BLaER1 treated with 17β-estradiol and CSF1 and Interleukin-3, amounts not matched to agents 10 nM and 100 nM (cell line): Measurements from ENCODE around the gene KRTAP10-5.
A peak's percentile ranks its signal among the peaks of the same experiment; 100 is the strongest.
"Not testable (repeated sequence)": the region's sequence is repeated elsewhere in the genome, so short reads cannot be mapped to it uniquely, and the experiment has no call there.

Experiments used
- H3K27ac ChIP-seq, 11 experiments: shearing (Covaris generic); formaldehyde crosslinking; 2 replicates each; pipeline ENCODE4 v1.8.1; 2022
- H3K27me3 ChIP-seq, 11 experiments: shearing (Covaris generic); formaldehyde crosslinking; 2 replicates each; pipeline ENCODE4 v1.8.1; 2022
- H3K36me3 ChIP-seq, 11 experiments: shearing (Covaris generic); formaldehyde crosslinking; 2 replicates each; pipeline ENCODE4 v1.8.1; 2022
- H3K4me1 ChIP-seq, 10 experiments: shearing (Covaris generic); formaldehyde crosslinking; 2 replicates each; pipeline ENCODE4 v1.8.1; 2022
- H3K4me2 ChIP-seq, 11 experiments: shearing (Covaris generic); formaldehyde crosslinking; 2 replicates each; pipeline ENCODE4 v1.8.1; 2022
- H3K4me3 ChIP-seq, 10 experiments: shearing (Covaris generic); formaldehyde crosslinking; 2 replicates each; pipeline ENCODE4 v1.8.1; 2022
- H3K9ac ChIP-seq, 11 experiments: shearing (Covaris generic); formaldehyde crosslinking; 2 replicates each; pipeline ENCODE4 v1.8.1; 2022
- H3K9me3 ChIP-seq, 11 experiments: shearing (Covaris generic); formaldehyde crosslinking; replicated peaks in 1 of 11; 2 replicates each; pipeline ENCODE4 v1.8.1; 2022
- H4K20me1 ChIP-seq, 11 experiments: shearing (Covaris generic); formaldehyde crosslinking; 2 replicates each; pipeline ENCODE4 v1.8.1; 2022
- Cebpa-rat ChIP-seq, 11 experiments: shearing (Covaris generic); IDR thresholded peaks; 2 replicates each; pipeline ENCODE4 v1.8.1; 2022

KRTAP10-5 gene

GRCh38 chr21:44564886-44565598 is 15.4 kb downstream of the KRTAP10-5 start:
- no peaks in the 10 kb centered on the region for H3K36me3 ChIP-seq
- H3K27me3 ChIP-seq: no peaks in the 10 kb centered on the region
- H3K9me3 ChIP-seq: peaks cover 4 to 26% (median 18%) of the 10 kb centered on the region in 11 experiments; a peak in 20 of 22 replicates
- H3K4me1 ChIP-seq: peaks cover 0 to 35% (median 13%) of the 10 kb centered on the region in 10 experiments; a peak in 14 of 20 replicates
- H4K20me1 ChIP-seq: no peaks in the 10 kb centered on the region
- H3K4me3 ChIP-seq: no peak overlapping the region
- peak overlapping the region in 4 of 11 experiments; percentile 27 to 68 (median 48); a peak in 5 of 22 replicates for H3K4me2 ChIP-seq
- H3K27ac ChIP-seq: peak overlapping the region in 5 of 11 experiments; percentile 12 to 77 (median 47); a peak in 6 of 22 replicates
- no peak overlapping the region for H3K9ac ChIP-seq
- TF ChIP-seq Cebpa-rat (IDR thresholded peaks at IDR 0.05): no peak

GRCh38 chr21:44564099-44564498 is 16.3 kb downstream of the KRTAP10-5 start:
- no peak overlapping the region for H3K4me3 ChIP-seq
- no peaks in the 10 kb centered on the region for H3K36me3 ChIP-seq
- peak overlapping the region in 2 of 11 experiments; percentile 55 to 68; a peak in 3 of 22 replicates for H3K4me2 ChIP-seq
- TF ChIP-seq Cebpa-rat (IDR thresholded peaks at IDR 0.05): no peak
- peaks cover 13 to 35% (median 27%) of the 10 kb centered on the region in 11 experiments; a peak in 21 of 22 replicates for H3K9me3 ChIP-seq
- no peaks in the 10 kb centered on the region for H3K27me3 ChIP-seq
- peaks cover 0 to 35% (median 13%) of the 10 kb centered on the region in 10 experiments; a peak in 14 of 20 replicates for H3K4me1 ChIP-seq
- no peak overlapping the region for H3K27ac ChIP-seq
- H3K9ac ChIP-seq: no peak overlapping the region
- no peaks in the 10 kb centered on the region for H4K20me1 ChIP-seq

DNA sequence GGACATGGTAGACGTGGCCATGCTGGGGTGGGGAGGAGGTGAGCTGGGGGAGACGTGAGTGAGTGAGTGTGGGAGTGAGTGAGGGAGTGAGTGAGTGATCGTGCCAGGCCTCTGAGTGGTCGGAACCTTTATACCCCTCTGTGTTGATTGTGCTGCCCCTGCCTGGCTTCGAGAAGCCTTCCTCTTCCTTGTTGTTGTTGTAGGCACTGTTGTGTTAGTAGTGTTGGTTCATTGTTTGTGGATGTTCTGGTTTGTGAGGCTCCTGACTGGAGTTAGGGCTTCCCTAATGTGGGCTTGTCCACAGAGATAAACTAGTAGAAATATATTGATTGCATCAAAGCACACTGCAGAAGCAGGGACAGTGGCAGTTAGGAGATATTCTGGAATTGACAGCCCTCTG is 21.7 kb downstream of the KRTAP10-5 start, which contains the start of gene KRTAP10-3:
Gene KRTAP10-3 (minus strand): TSS at position 101 of the 400 bp plus-strand sequence. CDS start 80 bp downstream, at position 21.
- Histone ChIP-seq H3K9me3 (peaks cover 15 to 38% (median 29%) of the 10 kb centered on the region in 11 experiments; a peak in 21 of 22 replicates), H3K4me1 (peaks cover 4 to 43% (median 32%) of the 10 kb centered on the region in 10 experiments; a peak in 16 of 20 replicates), H3K27me3 (peaks cover 0 to 29% (median 0%) of the 10 kb centered on the region in 11 experiments; a peak in 5 of 22 replicates), H3K27ac (no peak within 1 kb of the TSS), H3K36me3 (no peaks in the 10 kb centered on the region), H3K9ac (no peak within 1 kb of the TSS), H4K20me1 (no peaks in the 10 kb centered on the region), H3K4me3 (no peak within 1 kb of the TSS), H3K4me2 (peak within 1 kb of the TSS in 6 of 11 experiments; percentile 53 to 91 (median 78); a peak in 10 of 22 replicates)
- TF ChIP-seq Cebpa-rat (IDR thresholded peaks at IDR 0.05): no peak

DNA sequence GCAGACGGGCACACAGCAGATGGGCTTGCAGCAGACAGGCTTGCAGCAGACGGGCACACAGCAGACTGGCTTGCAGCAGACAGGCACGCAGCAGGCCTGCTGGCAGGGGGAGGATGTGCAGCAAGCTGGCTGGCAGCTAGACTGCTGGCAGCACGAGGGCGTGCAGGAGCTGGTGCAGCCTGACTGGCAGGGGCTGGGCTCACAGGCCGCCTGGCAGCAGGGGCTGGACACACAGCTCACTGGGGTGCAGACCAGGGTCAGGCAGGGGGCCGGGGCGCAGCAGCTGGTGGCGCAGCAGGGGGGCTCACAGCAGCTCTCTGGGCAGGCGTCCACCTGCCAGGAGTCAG is 22.1 kb downstream of the KRTAP10-5 start:
- not testable (repeated sequence) for H4K20me1 ChIP-seq, H3K4me2 ChIP-seq, H3K9ac ChIP-seq, H3K36me3 ChIP-seq, H3K27ac ChIP-seq, H3K4me3 ChIP-seq
- Histone ChIP-seq H3K9me3 (peaks cover 15 to 36% (median 29%) of the 10 kb centered on the region in 11 experiments; a peak in 21 of 22 replicates), H3K4me1 (peaks cover 4 to 43% (median 32%) of the 10 kb centered on the region in 10 experiments; a peak in 16 of 20 replicates), H3K27me3 (peaks cover 0 to 29% (median 0%) of the 10 kb centered on the region in 11 experiments; a peak in 5 of 22 replicates)

DNA sequence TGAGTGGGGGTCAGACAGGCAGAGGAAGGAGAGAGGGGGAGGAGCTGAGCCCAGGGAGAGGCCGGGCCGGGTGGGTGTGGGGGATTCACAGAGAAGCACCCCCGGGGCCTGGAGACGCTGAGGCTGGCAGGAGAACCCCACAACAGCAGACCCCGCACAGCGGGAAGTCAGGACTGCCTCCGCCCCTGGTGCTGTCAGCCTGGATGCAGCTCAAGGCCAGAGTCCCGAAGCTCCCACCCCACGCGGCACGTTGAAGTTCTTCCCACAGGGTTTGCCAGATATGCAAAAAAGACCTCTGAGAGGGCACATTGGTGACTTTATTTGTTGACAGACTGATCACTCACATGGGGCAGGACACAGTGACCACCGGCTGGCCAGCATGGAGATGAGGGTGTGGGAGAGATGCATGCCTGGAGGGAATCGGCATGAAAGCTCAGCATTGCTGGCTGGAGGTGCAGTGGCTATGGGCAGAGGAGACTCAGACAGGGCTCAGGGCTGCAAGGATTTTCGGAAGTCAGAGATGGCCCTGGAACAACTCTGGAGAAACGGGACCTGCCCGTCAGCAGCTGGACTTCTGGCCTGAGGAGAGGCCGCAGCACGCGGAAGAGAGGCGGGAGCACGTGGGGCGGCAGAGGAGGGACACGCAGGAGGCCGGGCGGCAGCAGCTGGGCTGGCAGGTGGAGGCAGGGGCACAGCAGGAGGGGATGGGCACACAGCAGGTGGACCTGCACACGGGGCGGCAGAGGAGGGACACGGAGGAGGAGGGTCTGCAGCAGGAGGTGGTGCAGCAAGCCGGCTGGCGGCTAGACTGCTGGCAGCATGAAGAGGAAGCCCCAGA is 22.7 kb downstream of the KRTAP10-5 start:
- no peak overlapping the region for H3K9ac ChIP-seq
- H4K20me1 ChIP-seq: no peaks in the 10 kb centered on the region
- H3K4me3 ChIP-seq: no peak overlapping the region
- no peaks in the 10 kb centered on the region for H3K36me3 ChIP-seq
- peak overlapping the region in 9 of 11 experiments; percentile 19 to 91 (median 76); a peak in 16 of 22 replicates for H3K4me2 ChIP-seq
- H3K9me3 ChIP-seq: peaks cover 14 to 32% (median 27%) of the 10 kb centered on the region in 11 experiments; a peak in 21 of 22 replicates
- H3K27ac ChIP-seq: no peak overlapping the region
- peaks cover 4 to 43% (median 32%) of the 10 kb centered on the region in 10 experiments; a peak in 16 of 20 replicates for H3K4me1 ChIP-seq
- peaks cover 0 to 29% (median 0%) of the 10 kb centered on the region in 11 experiments; a peak in 5 of 22 replicates for H3K27me3 ChIP-seq
- TF ChIP-seq Cebpa-rat (IDR thresholded peaks at IDR 0.05): no peak

DNA sequence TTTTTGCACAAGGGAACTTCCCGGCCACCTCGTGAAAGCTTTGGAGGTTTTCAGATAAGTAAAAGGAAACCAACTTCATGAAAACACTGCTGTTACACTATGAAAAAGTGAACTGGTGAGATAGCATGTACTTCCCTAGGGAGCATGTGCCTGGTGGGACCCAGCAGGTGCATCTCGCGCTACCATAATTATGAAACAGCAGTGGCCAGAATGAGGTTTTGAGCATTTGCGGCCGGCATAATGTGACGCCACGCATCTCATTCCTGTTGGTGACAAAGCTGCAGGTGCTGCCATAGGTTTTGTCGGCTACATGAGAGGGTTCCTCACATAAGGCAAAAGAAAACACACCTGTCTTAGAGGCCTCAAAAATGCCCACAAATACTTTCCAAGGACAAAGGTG is 23.5 kb downstream of the KRTAP10-5 start:
- Histone ChIP-seq H4K20me1 (no peaks in the 10 kb centered on the region), H3K9ac (0 out of 22 replicates have a peak overlapping the region, but pooled peaks of 1 of the 11 experiments have one; percentile 20), H3K9me3 (peaks cover 10 to 23% (median 18%) of the 10 kb centered on the region in 11 experiments; a peak in 21 of 22 replicates), H3K4me2 (peak overlapping the region in 9 of 11 experiments; percentile 19 to 91 (median 76); a peak in 17 of 22 replicates), H3K27me3 (peaks cover 0 to 29% (median 0%) of the 10 kb centered on the region in 11 experiments; a peak in 5 of 22 replicates), H3K36me3 (no peaks in the 10 kb centered on the region), H3K4me3 (no peak overlapping the region), H3K4me1 (peaks cover 4 to 44% (median 34%) of the 10 kb centered on the region in 10 experiments; a peak in 16 of 20 replicates), H3K27ac (0 out of 22 replicates have a peak overlapping the region, but pooled peaks of 2 of the 11 experiments have one; percentile 19 to 61)
- TF ChIP-seq Cebpa-rat (IDR thresholded peaks at IDR 0.05): no peak

- no peaks in the 10 kb centered on the region for H4K20me1 ChIP-seq
- no peak overlapping the region for H3K4me3 ChIP-seq
- peak overlapping the region in 9 of 11 experiments; percentile 23 to 91 (median 76); a peak in 17 of 22 replicates for H3K4me2 ChIP-seq
- H3K27me3 ChIP-seq: peaks cover 0 to 29% (median 0%) of the 10 kb centered on the region in 11 experiments; a peak in 5 of 22 replicates
- H3K36me3 ChIP-seq: no peaks in the 10 kb centered on the region
- H3K4me1 ChIP-seq: peaks cover 4 to 55% (median 40%) of the 10 kb centered on the region in 10 experiments; a peak in 16 of 20 replicates
- peaks cover 8 to 18% (median 14%) of the 10 kb centered on the region in 11 experiments; a peak in 19 of 22 replicates for H3K9me3 ChIP-seq
- H3K9ac ChIP-seq: peak overlapping the region in 3 of 11 experiments; percentile 24 to 56 (median 54); a peak in 5 of 22 replicates
- no peak for TF ChIP-seq Cebpa-rat (IDR thresholded peaks at IDR 0.05)
- H3K27ac ChIP-seq: peak overlapping the region in 5 of 11 experiments; percentile 3 to 61 (median 53); a peak in 7 of 22 replicates
Observed at GRCh38 chr21:44555200-44555875, 25.1 kb downstream of the KRTAP10-5 start.

DNA sequence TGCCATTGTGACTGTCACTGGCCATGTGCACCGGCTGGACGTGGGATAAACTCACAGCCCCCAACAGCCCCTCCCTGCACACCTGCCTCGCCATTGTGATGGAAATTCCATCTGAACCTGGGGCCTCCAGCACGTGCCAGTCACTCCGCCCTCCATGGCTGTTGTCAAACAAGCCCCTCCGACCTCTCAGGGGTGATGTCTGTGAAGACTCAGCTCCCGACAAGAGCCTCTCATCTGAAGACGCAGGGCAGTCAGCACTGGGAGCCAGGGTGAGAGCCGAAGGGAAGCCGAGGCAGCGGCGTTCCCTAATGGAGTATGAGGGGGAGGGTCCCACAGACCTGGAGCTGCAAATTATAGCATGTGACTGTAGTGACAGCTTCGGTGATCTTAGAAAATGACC is 27.7 kb downstream of the KRTAP10-5 start:
- no peak overlapping the region for H3K4me3 ChIP-seq
- no peaks in the 10 kb centered on the region for H4K20me1 ChIP-seq
- no peak for TF ChIP-seq Cebpa-rat (IDR thresholded peaks at IDR 0.05)
- no peak overlapping the region for H3K9ac ChIP-seq
- peaks cover 0 to 4% (median 0%) of the 10 kb centered on the region in 11 experiments; a peak in 3 of 22 replicates for H3K9me3 ChIP-seq
- no peaks in the 10 kb centered on the region for H3K36me3 ChIP-seq
- H3K27me3 ChIP-seq: peaks cover 0 to 27% (median 0%) of the 10 kb centered on the region in 11 experiments; a peak in 5 of 22 replicates
- no peak overlapping the region for H3K27ac ChIP-seq
- H3K4me2 ChIP-seq: no peak overlapping the region
- peaks cover 6 to 70% (median 60%) of the 10 kb centered on the region in 10 experiments; a peak in 18 of 20 replicates for H3K4me1 ChIP-seq
